Hematopoietic multipotent progenitor cell treated with erythropoietin and hydrocortisone succinate and interleukin-3 and kit ligand, for 6 days (in vitro differentiated cells): Measurements from ENCODE around the gene GRAP2.
"Not testable (repeated sequence)": the region's sequence is repeated elsewhere in the genome, so short reads cannot be mapped to it uniquely, and the experiment has no call there.

Experiments
- DNase-seq: peaks from one replicate; pipeline ENCODE4 v3.0.0-alpha.2; 2015

Gene GRAP2

GRCh38 chr22:39898997-39899396 is 1.9 kb upstream of the GRAP2 start:
- peak; percentile 58 for DNase-seq

GRCh38 chr22:39901565-39902146 is 772 bp downstream of the GRAP2 start:
- DNase-seq = no peak

- not testable (repeated sequence) for DNase-seq
Observed at GRCh38 chr22:39904024-39904423, 3.1 kb downstream of the GRAP2 start.

GRCh38 chr22:39904862-39905261 is 4.0 kb downstream of the GRAP2 start:
- DNase-seq = no peak

GRCh38 chr22:39905687-39906086 is 4.8 kb downstream of the GRAP2 start:
- DNase-seq = no peak

- DNase-seq = no peak
Observed at GRCh38 chr22:39906207-39906606, 5.3 kb downstream of the GRAP2 start.

- no peak for DNase-seq
Observed at GRCh38 chr22:39907047-39907446, 6.2 kb downstream of the GRAP2 start.

GRCh38 chr22:39907605-39908097 is 6.8 kb downstream of the GRAP2 start:
- DNase-seq = no peak

- no peak for DNase-seq
Observed at GRCh38 chr22:39908136-39908535, 7.3 kb downstream of the GRAP2 start.

GRCh38 chr22:39908737-39909136 is 7.9 kb downstream of the GRAP2 start:
- DNase-seq = no peak

GRCh38 chr22:39910876-39911613 is 10.2 kb downstream of the GRAP2 start:
- no peak for DNase-seq

- no peak for DNase-seq
Observed at GRCh38 chr22:39913321-39913720, 12.4 kb downstream of the GRAP2 start.

- DNase-seq = no peak
Observed at GRCh38 chr22:39913886-39914285, 13.0 kb downstream of the GRAP2 start.

- DNase-seq = no peak
Observed at GRCh38 chr22:39914584-39914983, 13.7 kb downstream of the GRAP2 start.

- peak; percentile 67 for DNase-seq
Observed at GRCh38 chr22:39915295-39915726, 14.4 kb downstream of the GRAP2 start.

- no peak for DNase-seq
Observed at GRCh38 chr22:39916496-39916895, 15.6 kb downstream of the GRAP2 start.

GRCh38 chr22:39917197-39917643 is 16.3 kb downstream of the GRAP2 start:
- DNase-seq = no peak

- DNase-seq = peak; percentile 76
Observed at GRCh38 chr22:39917776-39918495, 17.1 kb downstream of the GRAP2 start.

GRCh38 chr22:39920134-39920743 is 19.4 kb downstream of the GRAP2 start:
- peak; percentile 91 for DNase-seq

- no peak for DNase-seq
Observed at GRCh38 chr22:39923696-39924095, 22.8 kb downstream of the GRAP2 start.

- no peak for DNase-seq
Observed at GRCh38 chr22:39924286-39924685, 23.4 kb downstream of the GRAP2 start.

GRCh38 chr22:39925273-39925672 is 24.4 kb downstream of the GRAP2 start:
- DNase-seq = no peak
